GM19099 (cell line): ENCODE data around the gene RND3.

Experiments used
- POLR2A ChIP-seq: IDR thresholded peaks from 3 replicates; pipeline ENCODE4 v1.6.1; 2011; ENCODE audit warnings: low read depth; ENCODE audit not compliant: insufficient read length; ENCODE audit errors: extremely low read depth

The RND3 gene

GRCh38 chr2:150487537-150488429, at the start of gene RND3:
TSS of gene RND3 (minus strand) at chr2:150487667. CDS start at chr2:150487417, 250 bp downstream.
- peak; percentile 56 for TF ChIP-seq POLR2A

GRCh38 chr2:150535176-150535575, 47.7 kb upstream of the RND3 start:
- no peak for TF ChIP-seq POLR2A

GRCh38 chr2:150532879-150533278, 45.4 kb upstream of the RND3 start:
- no peak for TF ChIP-seq POLR2A

GRCh38 chr2:150532020-150532419, 44.6 kb upstream of the RND3 start:
- TF ChIP-seq POLR2A: no peak

GRCh38 chr2:150531591-150531990, 44.1 kb upstream of the RND3 start:
- no peak for TF ChIP-seq POLR2A

GRCh38 chr2:150530168-150530567, 42.7 kb upstream of the RND3 start:
- TF ChIP-seq POLR2A: no peak

GRCh38 chr2:150528861-150529801, 41.7 kb upstream of the RND3 start:
- TF ChIP-seq POLR2A: no peak

GRCh38 chr2:150526827-150527226, 39.4 kb upstream of the RND3 start:
- TF ChIP-seq POLR2A: no peak

- TF ChIP-seq POLR2A: no peak
Observed at GRCh38 chr2:150526006-150526405, 38.5 kb upstream of the RND3 start.

- TF ChIP-seq POLR2A: no peak
Observed at GRCh38 chr2:150522269-150522668, 34.8 kb upstream of the RND3 start.

GRCh38 chr2:150520887-150521664, 33.6 kb upstream of the RND3 start:
- TF ChIP-seq POLR2A: no peak

GRCh38 chr2:150520033-150520432, 32.6 kb upstream of the RND3 start:
- TF ChIP-seq POLR2A: no peak

GRCh38 chr2:150517951-150518680, 30.6 kb upstream of the RND3 start:
- TF ChIP-seq POLR2A: no peak

GRCh38 chr2:150513647-150514046, 26.2 kb upstream of the RND3 start:
- TF ChIP-seq POLR2A: no peak
